GM23248 (cell line): Measurements from ENCODE around the gene IKBKG.

Source experiments
- EZH2 ChIP-seq: fragments of 200-600 bp; sonication (generic); IDR thresholded peaks from 2 replicates; pipeline ENCODE4 v1.6.1; 2018; ENCODE audit warnings: antibody characterized with exemption, mild to moderate bottlenecking; ENCODE audit not compliant: insufficient read depth, poor library complexity, severe bottlenecking
- EZH2phosphoT487 ChIP-seq: fragments of 200-600 bp; sonication (generic); IDR thresholded peaks from 2 replicates; pipeline ENCODE4 v1.6.1; 2018; ENCODE audit warnings: antibody characterized with exemption, moderate library complexity, mild to moderate bottlenecking, low read depth; ENCODE audit not compliant: insufficient read depth

DNA sequence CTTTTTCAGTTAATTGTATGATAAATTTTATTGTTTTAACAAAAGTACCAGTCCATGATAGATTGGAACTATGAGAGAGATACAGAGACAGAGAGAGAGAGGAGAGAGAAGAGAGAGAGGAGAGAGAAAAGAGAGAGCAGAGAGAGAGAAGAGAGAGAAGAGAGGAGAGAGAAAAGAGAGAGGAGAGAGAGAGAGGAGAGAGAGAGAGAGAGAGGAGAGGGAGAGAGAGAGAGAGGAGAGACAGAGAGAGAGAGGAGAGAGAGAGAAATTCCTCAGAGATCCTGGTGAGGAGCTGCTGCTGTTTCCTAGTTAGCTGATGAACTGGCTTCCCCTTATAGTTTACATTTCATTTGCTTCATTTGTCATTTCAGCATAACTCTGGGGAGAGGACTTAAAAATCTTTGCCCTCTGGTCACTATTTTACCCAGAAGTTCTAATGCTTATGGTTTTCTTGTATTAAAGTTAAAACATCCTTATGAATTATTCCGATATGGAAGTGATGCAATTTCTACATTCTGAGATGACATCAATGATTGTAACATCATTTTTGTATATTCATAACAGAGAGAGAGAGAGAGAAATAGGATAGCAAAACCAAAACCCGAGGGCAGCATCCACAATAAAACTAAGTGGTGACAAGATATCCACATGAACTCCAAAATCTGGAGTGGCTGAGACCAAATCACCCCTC, 48.3 kb downstream of the IKBKG start:
- no peak for TF ChIP-seq EZH2
- TF ChIP-seq EZH2phosphoT487: no peak
